T-helper 1 cell (primary cell): ENCODE measurements around the gene TMCO6.
"Not testable (repeated sequence)": the region's sequence is repeated elsewhere in the genome, so short reads cannot be mapped to it uniquely, and the experiment has no call there.

Experiments used
- DNase-seq, 5 donors: peaks; one replicate each; pipeline ENCODE4 v3.0.0-alpha.2; 2012 to 2020

Gene TMCO6

DNA sequence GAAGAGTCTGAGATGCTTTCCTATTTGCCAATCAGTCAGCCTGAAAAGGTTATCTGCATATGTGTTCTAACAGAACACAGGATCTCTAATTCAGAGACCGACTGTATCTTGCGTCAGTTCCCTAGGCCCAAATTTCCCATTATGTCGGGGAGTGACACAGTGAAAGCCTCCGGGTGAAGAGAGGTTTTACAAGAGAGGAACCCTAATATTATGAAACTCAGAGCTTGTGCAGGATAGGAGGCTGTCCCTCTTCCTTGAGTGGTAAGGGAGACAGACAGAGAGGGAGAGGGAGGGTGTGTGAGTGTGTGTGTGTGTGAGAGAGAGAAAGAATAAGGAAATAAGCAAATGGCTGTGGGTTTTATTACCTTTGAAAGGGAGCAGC is 8.2 kb upstream of the TMCO6 start:
- DNase-seq = no peak

DNA sequence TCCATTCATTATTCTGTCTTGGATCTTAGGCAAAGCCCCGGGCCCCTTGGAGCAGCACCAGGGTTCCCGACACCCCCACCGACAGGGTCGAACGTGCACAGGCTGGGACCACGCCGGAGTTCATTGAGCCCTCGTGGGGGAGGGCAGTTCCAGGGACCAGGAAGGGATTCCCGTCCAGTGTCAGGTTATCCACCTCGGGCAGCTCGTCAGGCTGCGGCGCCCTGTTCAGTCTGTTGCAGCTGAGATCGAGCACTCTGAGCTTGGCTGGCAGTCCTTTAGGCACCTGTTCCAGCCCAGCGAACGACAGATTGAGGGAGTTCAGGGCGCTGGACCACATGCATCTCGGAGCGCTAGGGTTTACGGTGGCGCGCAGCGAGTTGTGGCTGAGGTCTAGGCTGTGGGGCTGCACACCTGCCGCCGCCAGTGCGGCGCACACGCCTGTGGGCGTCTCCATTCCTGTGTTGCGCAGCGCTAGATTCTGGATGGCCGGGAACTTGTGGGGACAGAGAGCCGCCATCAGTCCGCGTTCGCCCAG is 7.4 kb upstream of the TMCO6 start:
- peak in 3 of 5 donors; percentile 10 to 18 (median 18) for DNase-seq

- peak in 4 of 5 donors; percentile 28 to 68 (median 32) for DNase-seq
Observed at GRCh38 chr5:140632366-140633020, 6.8 kb upstream of the TMCO6 start.

DNA sequence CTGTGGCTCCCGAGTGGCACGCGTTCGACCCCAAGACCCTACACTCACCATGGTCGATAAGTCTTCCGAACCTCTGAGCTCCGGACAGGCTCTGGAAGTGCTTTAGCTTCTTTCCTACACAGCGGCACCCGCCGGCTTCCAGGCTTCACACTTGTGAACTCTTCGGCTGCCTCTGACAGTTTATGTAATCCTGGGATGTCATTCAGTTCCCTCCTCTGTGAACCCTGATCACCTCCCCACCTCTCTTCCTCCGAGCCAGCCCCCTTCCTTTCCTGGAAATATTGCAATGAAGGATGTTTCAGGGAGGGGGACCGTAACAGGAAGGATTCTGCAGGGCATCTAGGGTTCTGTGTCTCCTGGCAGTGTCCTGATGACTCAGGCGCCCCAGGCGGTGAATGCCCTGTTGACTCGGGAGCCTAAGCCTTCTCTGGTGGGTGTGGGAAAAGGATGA is 6.2 kb upstream of the TMCO6 start, which contains the start of gene CD14:
Gene CD14, minus strand, starts transcription at position 155 of the 451 bp plus-strand sequence. Its CDS starts 104 bp downstream, at position 51.
- no peak for DNase-seq

DNA sequence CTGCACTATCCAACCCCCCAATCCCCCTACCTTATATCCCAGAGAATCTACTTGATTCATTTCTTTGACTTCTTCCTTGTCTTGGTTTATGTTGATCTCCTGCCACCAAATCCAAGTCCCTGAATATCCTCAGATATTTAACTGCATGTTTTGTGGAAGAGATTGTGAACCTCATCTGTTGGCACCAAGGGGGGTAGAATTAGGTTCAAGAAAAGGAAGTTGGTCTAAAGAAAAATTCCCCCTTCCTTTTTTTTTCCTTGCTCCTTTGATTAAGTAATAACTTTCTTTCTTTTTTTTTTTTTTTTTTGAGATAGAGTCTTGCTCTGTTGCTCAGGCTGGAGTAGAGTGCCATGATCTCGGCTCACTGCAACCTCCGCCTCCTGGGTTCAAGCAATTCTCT is 5.8 kb upstream of the TMCO6 start:
- no peak for DNase-seq

DNA sequence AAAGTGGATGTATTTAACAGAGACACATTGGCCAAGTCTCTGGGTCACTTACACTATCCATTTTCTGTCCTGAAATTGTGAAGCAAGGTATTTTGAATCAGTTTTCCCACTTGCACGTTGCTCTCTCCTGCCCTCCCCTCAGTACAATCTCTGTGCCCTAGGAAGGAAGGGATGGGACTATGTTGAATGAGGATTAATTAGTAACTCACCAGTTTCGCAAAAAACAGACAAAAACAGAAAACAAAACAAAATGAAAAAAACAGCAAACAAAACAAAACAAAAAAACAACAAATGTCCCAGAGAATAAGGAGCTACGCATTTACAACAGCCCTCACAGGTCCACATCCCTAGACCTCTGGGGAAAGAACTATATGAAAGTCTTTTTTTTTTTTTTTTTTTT is 5.1 kb upstream of the TMCO6 start:
- no peak for DNase-seq

GRCh38 chr5:140635291-140636257 is 3.7 kb upstream of the TMCO6 start:
- DNase-seq = no peak

- DNase-seq = no peak
Observed at GRCh38 chr5:140637371-140638100, 1.7 kb upstream of the TMCO6 start.

DNA sequence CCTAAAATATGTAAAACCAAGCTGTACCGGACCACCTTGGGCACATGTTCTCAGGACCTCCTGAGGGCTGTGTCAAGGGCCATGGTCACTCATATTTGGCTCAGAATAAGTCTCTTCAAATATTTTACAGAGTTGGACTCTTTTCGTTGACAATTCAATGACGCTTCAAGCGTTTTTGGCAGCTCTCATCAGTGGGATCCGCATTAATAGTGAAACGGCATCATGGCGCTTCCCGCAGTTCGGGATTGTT is 428 bp upstream of the TMCO6 start:
- not testable (repeated sequence) for DNase-seq

- DNase-seq = no peak
Observed at GRCh38 chr5:140641716-140642115, 2.5 kb downstream of the TMCO6 start.

- no peak for DNase-seq
Observed at GRCh38 chr5:140642718-140643117, 3.5 kb downstream of the TMCO6 start.

- no peak for DNase-seq
Observed at GRCh38 chr5:140647042-140647419, 7.8 kb downstream of the TMCO6 start.

GRCh38 chr5:140658870-140659269 is 19.6 kb downstream of the TMCO6 start:
- DNase-seq = no peak

DNA sequence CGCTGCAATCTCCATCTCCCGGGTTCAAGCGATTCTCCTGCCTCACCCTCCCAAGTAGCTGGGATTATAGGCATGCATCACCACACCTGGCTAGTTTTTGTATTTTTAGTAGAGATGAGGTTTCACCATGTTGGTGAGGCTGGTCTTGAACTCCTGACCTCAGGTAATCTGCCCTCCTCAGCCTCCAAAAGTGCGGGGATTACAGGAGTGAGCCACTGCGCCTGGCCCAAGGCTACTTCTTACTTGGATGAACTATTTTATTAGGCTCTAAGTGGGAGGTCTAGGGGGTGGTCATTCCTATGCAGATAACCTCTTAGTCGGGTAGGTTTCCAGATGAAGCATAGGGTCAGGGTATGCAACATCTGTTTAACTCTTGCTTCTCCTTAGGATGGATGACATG is 21.1 kb downstream of the TMCO6 start:
- not testable (repeated sequence) for DNase-seq

DNA sequence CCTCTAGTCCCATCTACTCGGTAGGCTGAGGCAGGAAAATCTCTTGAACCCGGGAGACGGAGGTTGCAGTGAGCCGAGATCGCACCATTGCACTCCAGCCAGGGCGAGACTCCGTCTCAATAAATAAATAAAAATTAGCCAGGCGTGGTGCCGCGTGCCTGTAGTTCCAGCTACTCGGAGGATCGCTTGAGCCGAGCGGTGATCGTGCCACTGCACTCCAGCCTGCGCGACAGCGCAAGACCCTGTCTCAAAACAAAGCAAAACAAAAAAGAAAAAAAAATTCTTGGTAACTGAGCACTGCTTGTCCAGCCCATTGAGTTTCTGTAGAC is 24.7 kb downstream of the TMCO6 start:
- DNase-seq = no peak

- peak; percentile 93 to 96 (median 95) for DNase-seq
Observed at GRCh38 chr5:140664359-140665119, 25.3 kb downstream of the TMCO6 start, which contains the start of gene WDR55. WDR55 (plus strand) TSS chr5:140664904; CDS start chr5:140664913, 9 bp downstream.

DNA sequence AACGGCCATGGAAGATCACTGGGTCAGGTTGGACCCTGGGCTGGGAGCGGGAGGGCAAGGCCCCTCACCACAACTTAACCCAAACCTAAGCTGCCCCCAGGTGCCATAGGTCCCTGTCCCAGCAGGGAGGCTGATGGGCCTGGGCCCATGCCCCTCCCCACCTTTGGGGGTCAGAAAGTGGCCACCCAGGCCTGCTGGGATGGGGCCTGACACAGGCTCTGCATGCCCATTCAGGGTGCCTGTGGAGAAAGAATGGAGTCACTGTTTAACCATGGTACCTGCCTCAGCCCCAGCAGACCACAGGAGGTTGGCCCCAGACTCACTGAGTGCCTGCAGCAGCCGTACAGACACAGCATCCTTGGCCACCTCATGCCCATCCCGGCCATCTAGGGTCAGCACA is 31.8 kb downstream of the TMCO6 start:
- DNase-seq = not testable (repeated sequence)

- DNase-seq = no peak
Observed at GRCh38 chr5:140671472-140672125, 32.3 kb downstream of the TMCO6 start.

DNA sequence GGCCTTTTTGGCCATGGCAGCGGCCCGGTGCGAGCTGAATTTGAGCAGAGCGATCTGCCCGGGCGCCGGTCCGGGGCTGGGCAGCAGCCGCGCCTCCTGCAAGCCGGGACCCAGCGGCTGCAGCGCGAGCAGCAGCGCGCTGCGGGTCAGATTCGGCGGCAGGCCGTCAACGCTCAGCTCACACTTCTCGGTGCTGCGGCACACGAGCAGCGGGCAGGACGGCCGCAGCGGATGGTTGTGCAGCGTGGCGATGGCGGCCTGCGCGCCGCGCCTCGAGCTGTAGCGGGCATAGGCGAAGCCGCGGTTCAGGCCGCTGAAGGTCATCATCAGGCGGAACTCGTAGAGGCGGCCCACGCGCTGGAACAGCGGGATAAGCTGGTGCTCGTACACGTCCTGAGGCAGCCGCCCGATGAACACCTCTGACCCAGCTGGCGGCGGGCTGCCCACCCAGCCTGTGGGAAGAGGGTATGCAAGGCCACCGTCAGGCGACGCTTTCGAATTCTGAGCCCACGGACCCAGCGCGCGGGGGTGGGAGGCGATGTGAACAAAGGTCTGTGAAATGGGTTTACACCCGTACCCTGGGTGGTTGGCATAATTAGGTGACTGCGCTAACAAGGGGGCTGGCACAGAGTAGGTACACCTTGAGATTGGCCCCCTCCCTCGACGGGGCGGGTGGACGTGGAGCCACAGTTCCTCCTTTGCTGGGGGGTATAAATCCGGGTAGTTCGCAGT is 33.4 kb downstream of the TMCO6 start:
- DNase-seq = no peak

GRCh38 chr5:140673187-140673976 is 34.1 kb downstream of the TMCO6 start, which contains the start of gene DND1:
DND1 (minus strand) TSS chr5:140673576; CDS start chr5:140673542, 34 bp downstream.
- DNase-seq = no peak
